Dermis microvascular lymphatic vessel endothelial cell (primary cell): ENCODE measurements around the gene LUC7L. TPM values are rescaled to one million over a fixed set of nuclear protein-coding genes. Genes with fewer than 3 reads are reported as not detected.
A peak's percentile ranks its signal among the peaks of the same experiment; 100 is the strongest.
"Not testable (repeated sequence)": the region's sequence is repeated elsewhere in the genome, so short reads cannot be mapped to it uniquely, and the experiment has no call there.

Experiments used
- DNase-seq, 2 donors: peaks; one replicate each; pipeline versions ENCODE4 v3.0.0 to v3.0.0-alpha.2; 2010; ENCODE audit warnings: low read depth in 2 of 2
- total RNA-seq: library from RNA; depleted of rRNA; stranded (reverse); fragments of >200 nt; gene quantifications from 2 replicates; pipeline ENCODE4 v1.2.1, GENCODE V29; 2014

The LUC7L gene, protein sequence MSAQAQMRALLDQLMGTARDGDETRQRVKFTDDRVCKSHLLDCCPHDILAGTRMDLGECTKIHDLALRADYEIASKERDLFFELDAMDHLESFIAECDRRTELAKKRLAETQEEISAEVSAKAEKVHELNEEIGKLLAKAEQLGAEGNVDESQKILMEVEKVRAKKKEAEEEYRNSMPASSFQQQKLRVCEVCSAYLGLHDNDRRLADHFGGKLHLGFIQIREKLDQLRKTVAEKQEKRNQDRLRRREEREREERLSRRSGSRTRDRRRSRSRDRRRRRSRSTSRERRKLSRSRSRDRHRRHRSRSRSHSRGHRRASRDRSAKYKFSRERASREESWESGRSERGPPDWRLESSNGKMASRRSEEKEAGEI
- 27.6 and 31.2 TPM in 2 replicates for total RNA-seq

DNA sequence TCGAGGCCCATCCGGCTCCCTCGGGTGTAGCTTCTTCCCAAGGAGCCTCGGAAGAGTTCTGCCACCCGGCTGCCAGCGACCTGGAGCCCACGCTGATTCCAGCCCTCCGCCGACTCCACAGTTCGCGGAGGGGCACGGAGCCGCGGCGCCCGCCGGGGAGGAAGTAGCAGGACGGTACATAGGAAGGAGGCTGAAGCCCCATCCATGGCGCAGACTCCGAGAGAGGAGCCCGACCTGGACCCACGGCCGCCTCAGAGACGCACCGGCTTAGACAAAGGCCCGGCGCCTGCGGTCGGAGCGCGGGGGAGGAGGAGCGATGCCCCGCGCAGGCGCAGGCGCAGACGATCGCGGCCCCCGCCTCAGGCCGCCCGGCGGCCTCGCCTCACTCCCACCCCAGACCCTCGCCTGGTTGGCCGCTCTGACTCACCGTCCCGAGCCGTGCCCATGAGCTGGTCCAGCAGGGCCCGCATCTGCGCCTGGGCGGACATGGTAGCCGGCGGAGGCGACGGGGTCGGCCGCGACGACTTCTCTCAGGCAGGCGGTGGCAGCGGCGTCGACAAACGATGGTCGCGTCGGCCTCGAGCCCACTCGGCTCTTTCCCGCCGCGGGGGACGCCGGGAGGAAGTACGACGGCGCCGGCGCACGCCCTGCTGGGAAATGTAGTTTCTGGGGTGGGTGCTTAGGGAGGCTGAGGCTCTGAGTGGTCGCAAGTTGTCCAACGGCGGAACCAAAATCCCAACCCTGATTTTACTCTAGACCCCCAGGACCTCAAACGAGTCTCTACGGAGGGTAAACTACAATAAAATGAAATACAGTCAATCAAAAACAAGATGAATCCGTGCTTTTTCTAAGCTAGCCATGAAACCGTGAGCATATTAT, at the start of gene LUC7L:
Gene LUC7L, minus strand, starts transcription at position 598 of the 879 bp plus-strand sequence. Its CDS starts 110 bp downstream, at position 488.
- peak; percentile 69 to 88 for DNase-seq

GRCh38 chr16:278863-279366, 49.7 kb upstream of the LUC7L start:
- DNase-seq, result peak; percentile 12 to 39

DNA sequence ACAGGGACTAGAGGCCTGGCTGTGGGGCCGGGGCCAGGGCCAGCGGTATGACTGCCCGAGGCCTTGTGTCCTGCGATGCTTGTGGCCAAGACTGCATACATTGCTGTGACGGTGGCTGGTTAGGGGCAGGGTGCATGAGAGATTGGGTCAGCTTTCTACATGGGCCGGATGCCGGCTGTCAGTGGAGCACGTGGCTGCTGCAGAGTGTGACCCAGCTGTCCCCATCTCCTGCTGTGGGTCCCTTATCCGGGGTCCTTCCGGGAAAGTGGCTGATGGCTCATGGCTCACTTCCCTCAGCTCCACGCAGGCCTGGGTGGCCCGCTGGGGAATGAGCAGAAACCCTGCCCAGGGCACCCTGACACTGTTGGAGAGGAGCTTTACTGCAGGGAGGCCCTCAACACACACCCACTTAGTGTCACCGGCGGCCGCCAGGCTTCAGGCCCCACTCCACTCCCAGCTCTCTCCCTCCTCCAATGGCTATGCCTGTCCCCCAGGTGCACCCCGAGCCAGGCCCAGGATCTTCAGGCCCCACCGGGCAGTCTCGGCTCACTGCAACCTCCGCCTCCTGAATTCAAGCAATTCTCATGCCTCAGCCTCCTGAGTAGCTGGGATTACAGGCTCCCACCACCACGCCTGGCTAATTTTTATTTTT, 47.3 kb upstream of the LUC7L start:
- DNase-seq, result no peak

DNA sequence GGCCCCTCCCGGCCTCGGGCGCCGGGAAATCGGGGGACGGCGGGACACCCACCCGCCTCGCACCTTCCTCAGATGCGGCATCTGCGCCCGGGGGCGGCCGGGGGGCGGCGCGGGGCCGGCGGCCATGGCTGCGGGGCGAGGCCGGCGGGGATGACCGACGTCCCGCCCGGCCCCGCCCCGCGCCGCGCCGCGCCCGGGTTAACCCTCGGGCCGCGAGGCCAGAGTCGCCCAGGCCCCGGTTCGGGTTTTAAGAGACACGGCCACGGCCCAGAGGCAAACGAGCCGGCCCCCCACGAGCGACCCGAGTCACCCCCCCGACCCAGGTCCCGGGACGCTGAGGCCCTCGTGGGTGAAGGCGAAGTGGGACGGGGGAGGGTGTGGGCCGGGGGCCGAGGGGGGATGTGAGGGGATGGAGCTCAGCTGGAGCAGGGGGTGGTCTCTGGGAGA, 46.6 kb upstream of the LUC7L start, which contains the start of gene RGS11:
Gene RGS11, minus strand, starts transcription at position 159 of the 447 bp plus-strand sequence. Its CDS starts 33 bp downstream, at position 126.
- DNase-seq, result no peak

DNA sequence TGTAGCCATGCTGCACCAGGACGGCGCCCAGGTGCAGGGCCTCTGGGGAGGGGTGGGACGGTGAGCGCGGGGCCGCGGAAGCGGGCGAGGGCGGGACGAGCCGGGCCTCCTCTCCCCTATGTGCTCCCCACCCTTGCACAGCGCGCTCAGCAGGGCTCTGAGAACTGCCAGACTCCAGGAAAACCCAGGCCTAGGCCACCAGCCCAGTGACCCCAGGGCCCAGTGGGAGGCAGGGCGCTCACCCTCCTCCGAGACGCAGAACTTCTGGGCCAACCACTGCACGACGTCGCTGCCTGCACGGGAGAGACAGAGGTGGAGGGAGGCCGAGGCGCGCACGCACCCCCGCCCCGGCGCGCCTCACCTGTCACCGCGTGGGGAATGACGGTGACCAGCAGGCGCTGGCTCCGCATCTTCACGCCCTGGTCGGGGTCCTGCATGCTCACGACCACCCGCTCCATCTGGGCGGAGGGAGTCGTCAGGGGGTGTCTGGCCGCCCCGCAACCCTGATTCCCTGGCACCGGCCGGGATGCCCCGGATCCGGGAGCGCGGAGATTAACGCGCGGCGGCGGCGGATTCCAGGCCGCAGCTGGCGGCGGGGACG, 45.9 kb upstream of the LUC7L start:
- DNase-seq, result no peak

GRCh38 chr16:273547-274421, 44.5 kb upstream of the LUC7L start:
- no peak for DNase-seq

DNA sequence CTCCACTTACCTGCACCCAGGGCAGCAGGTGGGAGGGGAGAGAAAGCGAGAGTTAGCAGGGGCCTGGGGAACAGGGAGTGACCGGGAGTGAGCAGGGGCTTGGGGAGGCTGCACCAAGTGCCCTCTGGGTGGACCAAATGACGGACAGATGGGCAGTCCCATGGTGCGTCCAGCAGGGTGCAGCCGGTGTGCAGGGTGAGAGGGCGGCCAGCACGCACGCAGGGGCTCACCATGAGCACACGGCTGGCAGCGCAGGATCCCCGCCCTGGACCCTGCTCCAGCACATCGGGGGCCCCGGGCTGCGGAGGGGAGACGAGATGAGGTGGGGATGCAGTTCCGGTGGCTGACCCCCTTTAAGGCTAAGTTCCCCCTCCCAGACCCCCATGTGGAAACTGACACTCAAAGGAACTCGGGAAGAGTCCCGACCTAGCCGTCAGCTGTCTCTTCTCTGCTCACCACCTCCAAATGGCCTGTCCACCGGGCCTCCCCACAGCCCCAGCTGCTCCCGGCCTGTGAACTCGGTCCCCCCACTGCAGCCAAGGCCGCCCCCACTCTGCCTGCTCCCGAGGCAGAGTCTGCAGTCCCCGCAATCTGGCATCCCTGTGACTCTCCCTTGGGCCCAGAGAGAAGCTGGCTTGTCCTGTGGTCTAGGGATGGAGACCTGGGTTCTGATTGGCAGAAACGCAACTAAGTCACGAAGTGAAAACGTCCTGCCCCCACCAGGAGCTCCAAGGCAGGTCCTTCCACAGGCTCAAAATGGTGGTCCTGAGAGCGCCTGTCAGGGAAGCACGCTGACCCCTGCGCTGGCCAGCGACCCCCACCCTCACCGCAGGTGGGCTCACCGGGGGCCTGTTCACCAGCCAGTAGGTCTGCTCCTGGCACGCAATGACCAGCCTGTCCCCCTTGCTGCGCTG, 43.6 kb upstream of the LUC7L start:
- no peak for DNase-seq

DNA sequence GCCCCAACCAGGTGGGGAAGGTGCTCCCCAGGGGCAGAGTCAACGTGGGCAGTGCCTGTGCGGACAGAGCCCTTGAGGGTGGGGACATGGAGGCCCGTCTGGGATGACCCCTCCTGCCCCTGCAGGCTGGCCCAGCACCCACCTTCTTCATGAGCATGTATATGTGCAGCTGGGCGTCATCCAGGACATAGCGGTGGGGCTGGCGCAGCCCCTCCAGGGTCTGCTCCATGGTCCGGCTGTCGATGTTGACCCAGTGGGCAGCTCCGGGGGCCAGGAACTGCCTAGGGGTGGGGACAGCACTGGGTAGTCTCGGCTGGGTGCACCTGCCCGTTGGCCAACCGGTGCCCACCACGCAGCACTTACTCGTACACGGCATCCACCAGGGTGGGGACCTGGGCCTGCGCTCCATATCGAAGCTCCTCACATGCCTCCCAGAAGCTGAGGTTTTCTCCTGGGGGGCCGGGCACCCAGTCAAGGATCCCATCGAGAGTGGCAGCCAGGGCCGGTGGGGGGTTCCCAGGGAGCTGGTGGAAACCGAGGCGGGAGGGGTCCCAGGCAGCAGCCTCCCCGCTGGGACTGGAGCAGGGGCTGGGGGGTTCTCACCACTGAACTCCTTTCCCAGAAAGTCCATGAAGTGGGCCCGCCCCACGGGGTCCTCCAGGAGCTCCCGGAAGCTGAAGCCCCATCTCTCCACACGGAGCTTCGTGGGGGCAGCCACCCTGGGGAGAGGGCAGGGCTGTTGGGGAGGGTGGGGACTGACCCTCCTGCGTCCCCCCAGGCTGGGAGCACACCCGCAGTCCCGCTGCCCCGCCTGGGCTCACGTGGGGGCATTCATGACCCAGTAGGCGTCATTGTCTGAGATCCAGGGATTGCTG, 41.4 kb upstream of the LUC7L start:
- no peak for DNase-seq

DNA sequence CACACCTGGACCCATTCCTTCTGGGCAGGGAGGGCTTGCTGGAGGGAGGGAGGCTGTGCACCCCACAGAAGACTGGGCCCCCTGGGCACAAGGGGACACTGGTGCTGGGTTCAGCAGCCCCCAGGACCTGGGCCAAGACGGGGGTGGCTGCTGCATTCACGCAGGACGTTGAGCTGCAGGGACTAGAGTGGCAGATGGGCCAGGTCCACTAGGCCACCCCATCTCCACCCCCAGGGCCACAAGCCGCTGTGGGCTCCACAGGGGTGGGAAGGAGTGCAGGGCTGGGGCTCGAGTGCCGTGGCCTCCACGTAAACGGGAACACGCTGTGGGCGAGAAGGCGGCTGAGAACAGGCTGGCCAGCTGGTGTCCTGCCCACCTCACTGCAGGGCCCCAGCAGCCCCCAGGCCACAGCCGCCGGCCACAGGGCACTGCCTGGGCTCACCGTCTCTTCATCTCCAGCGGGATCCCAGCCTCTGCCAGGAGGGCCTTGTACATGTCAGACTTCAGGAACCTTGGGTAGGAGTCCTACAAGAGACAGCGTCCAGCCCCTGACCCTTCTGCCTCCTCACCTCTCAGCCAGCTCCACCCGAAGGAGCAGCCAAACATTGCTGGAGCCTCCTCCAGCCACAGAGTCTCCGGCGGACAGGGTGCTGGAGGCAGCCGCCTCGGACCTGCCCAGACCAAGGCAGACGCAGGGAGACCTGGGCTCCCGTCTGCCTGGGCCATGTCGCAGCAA, 40.0 kb upstream of the LUC7L start:
- no peak for DNase-seq

GRCh38 chr16:268141-269053, 39.1 kb upstream of the LUC7L start:
- DNase-seq, result no peak

GRCh38 chr16:267562-267961, 38.3 kb upstream of the LUC7L start:
- not testable (repeated sequence) for DNase-seq

DNA sequence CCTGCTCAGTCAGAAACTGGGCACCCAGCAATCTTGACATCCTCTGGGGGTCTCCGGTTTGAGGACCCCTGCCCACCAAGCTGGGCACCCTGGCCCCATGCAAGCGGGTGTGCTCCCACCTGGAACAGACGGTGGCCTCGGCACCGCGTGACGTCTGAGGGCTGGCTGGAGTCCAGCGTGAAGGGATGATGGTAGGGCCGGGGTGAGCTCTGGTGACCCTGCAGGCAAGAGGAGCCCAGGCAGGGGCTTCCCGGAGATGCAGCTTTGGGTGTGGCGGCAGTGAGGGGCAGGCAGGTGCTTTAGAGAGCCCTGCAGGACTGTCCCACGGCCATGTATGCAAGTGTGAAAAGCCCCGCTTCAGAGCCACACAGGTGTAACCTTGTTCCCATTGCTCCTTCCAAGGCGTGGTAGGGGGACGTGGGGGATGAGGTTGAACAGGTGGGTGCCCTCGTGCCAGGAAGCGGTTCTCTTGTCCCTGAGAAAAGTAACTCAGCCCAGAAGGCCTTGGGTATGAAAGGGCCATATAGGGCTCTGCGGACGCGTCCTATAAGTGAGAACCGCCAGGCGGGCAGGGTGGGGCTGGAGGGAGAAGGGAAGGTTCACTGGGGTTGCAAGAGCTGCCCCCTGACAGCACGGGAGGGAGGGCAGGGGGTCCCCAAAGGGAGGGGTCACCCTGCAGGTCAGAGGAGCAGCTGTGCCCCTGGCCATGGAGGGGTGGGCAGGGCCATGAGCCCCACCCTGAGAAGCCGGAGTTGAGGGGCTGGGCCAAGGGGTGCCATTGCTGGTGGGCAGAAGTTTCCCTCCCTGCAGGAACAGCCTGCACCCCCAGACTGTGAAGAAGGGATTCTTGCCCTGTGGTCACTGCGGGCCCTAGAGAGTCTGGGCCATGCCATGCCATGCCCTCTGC, 37.3 kb upstream of the LUC7L start:
- no peak for DNase-seq

- DNase-seq, result no peak
Observed at GRCh38 chr16:265711-266110, 36.5 kb upstream of the LUC7L start.

GRCh38 chr16:265002-265529, 35.8 kb upstream of the LUC7L start:
- no peak for DNase-seq

DNA sequence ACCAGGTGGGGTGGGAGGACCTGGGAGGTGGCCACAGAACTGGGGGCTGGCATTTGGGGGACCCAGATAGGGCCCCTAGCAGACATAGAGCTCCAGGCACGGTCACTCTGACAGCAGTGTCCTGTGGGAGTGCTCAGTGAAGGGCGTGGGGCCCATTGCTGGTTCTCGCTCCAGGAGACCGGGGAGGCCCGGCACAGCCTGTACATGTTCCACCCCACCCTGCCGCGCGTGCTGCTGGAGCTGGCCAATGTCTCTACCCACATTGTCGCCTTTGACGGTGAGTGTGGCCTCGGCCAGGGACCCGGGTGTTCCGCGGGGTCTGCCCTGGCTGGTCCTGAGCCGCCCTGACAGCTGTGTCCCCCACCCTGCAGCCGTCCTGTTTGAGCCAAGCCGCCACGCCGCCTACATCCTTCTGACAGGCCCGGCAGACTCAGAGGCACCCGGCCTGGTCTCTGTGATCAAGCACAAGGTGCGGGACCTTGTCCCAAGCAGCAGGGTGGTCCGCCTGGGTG, 35.2 kb upstream of the LUC7L start:
- DNase-seq, result no peak
